NCI-H2227 (cell line): ENCODE data around the gene SCN10A.

Experiments used
- DNase-seq: peaks from one replicate; lab custom pipeline; 2025; ENCODE audit not compliant: unreplicated experiment; lab: John Stamatoyannopoulos, UW

SCN10A gene

DNA sequence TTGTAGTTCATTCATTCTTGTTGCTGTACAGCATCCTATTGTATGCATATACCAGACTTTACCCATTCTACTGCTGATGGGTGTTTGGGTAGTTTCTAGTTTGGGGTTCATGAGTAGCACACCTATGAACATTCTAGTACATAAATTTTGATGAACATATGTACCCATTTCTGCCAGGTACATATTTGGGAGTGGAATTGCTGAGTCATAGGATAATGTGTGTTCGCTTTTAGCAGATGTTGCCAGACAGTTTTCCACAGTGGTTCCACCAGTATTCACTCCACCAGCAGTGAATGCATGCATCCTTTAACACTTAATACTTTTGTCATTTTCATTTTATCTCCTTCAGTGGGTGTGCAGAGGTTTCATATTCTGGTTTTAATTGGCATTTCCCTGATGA lies 163.1 kb downstream of the SCN10A start:
- DNase-seq: no peak

DNA sequence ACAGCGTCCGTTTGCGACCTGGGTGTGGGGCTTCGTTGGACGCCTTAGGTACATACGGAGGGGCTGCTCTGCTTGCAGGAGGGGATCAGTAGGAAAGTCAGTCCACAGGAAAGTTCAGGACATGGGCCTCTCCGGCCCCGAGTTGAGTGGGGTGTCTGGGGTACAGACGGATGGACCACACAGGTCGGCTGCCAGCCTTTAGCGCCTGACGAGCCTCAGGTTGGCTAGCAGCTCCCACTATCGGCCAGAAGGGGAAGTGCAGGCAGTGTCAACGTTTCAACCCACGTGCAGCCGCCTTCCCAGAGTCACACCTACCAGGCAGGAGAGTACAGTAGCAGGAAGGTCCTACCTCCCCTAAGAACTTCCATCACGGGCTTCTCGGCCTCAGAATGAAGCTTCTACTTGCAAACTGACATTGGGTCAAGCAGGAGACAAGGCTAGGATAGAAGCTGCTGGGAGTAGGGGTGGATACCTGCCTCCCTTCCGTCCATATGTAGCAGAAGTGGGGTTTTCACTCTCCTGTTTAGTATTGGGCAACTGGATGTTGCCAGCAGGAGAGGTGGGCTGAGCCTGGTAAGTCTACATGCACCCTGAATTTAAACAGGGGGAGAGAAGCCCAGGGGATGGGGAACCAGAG lies 164.7 kb downstream of the SCN10A start:
- DNase-seq: peak; percentile 79

DNA sequence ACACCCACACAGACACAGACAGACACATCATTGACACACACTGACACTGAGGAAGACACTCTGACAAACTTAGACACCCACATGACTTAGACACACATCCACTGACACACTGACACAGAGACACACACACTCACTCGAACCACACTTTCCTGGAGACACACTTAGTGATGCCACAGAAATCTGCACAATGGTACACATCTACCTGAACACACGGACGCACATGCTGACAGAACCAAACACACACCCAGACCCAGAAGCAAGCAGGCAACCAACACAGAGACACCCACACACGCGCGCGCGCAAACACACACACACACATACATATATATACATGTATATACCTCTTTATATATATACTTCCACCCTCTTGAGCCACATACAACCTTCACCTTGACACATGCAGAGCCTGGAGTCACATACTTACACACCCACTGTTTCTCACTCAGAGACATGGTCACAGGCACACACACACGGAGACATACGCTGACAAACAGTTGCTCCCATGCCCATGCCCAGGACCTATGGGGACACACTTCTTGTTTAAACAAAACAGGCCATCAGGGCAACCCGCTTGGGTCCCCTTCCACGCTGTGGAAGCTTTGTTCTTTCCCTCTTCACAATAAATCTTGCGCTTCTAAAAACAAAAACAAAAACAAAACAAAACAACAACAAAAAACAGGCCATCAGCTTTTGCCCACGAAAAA lies 165.6 kb downstream of the SCN10A start:
- no peak for DNase-seq

DNA sequence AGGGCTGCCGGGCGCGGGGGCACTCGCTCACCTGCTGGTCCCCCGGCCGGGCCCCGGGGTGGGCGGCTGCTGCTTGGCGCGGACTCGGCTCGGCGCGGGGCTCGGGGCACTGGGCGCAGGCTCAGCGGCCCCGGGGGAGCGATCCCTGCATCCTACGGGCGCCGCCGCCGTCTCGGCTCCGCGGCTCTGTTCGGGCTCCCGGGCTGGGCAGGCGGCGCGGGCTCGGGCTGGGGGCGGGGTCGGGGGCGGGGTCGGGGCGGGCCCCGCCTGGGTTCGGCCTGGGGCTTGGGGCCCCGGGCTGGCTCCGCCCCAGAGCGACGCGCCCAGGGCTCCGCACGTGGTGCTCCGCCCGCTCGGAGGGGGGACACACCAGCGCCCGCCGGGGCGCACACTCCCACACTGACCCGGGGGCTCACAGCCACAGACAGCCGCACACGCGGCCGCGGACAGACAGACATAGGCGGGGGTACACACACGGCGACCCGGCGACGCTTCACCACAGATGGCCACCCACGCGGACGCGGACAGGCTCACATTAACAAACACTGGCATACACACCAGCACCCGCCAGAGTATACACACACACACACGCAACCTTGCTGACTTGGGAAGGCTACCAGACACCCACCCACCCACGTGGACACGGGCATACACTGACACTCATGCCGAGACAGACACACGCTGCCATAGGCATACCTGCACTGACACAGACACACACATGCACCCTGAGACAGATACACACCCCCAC lies 166.3 kb downstream of the SCN10A start, which contains the start of gene SCN5A:
Gene SCN5A (minus strand): TSS at position 188 of the 748 bp plus-strand sequence. CDS start 16,380 bp downstream, outside the sequence.
- peak; percentile 69 for DNase-seq

DNA sequence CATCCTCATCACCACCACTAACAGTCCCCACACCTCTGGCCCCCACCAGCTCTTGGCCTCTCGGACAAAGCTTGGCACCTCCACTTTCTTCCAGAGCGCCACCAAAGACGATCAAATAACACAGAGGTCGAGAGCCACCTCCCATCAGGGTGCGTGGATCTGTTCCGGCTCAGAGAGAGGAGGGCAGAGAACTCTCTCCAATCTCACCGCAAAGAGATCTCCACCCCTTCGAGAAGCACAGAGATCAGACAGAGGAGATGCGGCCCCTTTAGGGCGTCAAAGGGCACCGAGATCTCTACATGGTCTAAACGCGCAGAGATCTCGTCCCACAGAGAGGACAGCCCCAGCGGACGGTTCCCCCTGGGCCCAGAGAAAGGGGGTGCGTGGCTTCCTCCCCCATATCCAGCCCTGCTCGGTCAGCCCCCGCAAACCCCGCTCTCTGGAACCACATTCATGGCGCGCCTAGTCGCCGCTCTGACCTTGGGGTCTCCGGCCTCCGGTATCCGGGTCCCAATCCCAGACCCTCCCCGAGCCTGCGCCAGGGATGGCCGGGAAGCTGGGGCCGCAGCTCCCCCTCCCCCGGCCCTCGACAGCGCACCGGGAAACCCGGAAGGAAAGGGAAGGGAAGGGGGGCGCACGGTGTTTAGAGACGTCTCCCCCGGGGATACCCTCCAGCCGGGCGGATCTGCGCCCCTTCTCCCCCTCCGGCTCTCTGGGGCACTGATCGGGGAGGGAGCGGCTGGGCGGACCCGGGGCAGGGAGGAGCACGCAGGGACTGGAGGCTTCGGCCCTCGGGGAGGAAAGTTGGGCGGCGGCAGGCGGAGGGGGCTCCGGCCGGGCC lies 167.1 kb downstream of the SCN10A start:
- peak; percentile 23 for DNase-seq

DNA sequence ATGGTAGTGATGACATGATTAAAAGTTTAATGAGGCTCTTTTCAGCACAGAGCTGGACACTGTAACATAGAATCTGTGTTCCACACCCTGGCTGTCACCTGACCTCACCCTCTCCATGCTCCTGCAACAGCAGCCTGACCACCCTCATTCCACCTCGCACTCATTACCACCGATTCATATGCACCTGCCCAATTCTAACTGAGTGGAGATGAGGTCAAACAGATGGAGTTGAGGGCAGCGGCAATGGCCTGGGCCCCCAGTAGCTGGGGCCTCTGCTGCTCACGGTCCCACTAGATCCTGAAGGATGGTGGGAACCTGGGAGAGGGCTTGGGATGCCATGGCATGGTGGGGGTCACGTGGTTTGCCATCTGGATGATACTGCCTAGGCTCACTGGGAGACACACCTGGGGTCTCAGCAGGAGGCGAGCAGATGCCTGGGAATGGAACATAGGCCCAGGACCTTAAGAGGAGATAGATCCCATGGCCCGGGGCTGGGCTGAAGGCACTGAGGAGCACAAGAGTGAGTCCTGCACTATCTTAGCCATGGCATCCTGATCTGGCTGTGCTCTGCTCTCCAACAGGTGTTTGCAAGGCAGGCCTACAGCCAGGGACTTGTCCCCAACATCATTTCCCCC lies 167.9 kb downstream of the SCN10A start:
- no peak for DNase-seq

DNA sequence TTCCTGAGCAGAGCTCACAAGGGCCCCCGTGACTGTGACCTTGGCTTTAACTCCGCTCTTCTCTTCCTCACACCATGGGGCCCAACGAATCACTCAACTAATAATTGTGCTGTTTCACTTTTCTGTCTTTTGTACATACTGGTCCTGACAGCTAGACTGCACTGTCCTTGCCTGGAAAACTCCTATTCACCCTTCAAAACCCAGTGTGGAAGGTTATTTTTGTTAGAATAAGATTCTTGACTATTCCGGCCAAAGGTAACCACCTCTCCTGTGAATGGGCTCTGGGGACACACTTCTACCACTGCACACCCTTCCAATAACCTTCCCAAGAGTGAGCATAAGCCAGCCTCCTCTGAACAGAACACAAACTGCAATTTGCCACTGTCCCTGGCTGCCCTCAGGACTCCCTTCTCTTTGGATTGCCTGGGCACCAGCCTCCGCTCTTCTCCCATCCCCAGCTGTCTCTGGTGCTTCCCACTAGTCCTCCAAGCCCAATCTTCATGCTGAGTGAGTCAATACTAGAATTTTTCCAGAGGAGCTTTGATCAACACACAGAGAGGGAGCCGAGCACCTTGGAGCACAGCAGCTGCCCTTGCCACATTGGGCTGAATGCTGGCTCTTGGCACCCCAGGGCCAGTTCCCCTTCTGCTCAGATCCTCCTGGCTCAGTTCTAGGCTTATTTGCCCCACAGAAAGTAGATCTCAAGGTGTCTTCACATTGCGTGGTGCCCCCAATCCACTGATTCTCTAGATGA lies 168.6 kb downstream of the SCN10A start:
- DNase-seq: no peak
